Loucy (cell line): ENCODE data around the gene NPIPA2.
"Not testable (repeated sequence)": the region's sequence is repeated elsewhere in the genome, so short reads cannot be mapped to it uniquely, and the experiment has no call there.

Experiments
- EZH2phosphoT487 ChIP-seq: fragments of 200-600 bp; IDR thresholded peaks from 2 replicates; pipeline ENCODE4 v1.6.1; 2018; ENCODE audit warnings: antibody characterized with exemption, mild to moderate bottlenecking, moderate library complexity, borderline replicate concordance
- TF ChIP-seq, protein P1 (sequence below): fragments of 200-600 bp; sonication (generic); conservative IDR thresholded peaks from 2 replicates; pipeline ENCODE4 v1.5.1; 2014; ENCODE audit warnings: mild to moderate bottlenecking, antibody characterized with exemption, low read length

DNA sequence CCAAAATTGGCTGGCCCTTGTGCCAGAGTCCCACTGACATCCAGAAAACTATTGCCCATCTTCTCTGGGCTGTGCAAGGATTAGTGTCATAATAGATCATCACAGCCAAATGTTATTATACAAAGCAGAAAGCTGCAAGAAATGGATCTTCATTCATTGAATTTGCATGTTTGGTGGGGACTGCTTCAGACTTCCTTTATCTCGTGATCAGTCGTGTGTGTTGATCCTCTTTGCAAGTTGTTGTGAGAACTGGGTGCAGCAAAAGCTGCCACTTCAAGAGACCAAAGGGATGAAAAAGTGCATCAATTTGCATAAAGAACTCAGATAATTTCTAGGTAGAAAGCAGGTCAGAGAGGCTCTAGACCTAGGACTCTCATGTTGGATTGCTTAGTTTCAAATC, 61.2 kb downstream of the NPIPA2 start:
- TF ChIP-seq, protein P1, sequence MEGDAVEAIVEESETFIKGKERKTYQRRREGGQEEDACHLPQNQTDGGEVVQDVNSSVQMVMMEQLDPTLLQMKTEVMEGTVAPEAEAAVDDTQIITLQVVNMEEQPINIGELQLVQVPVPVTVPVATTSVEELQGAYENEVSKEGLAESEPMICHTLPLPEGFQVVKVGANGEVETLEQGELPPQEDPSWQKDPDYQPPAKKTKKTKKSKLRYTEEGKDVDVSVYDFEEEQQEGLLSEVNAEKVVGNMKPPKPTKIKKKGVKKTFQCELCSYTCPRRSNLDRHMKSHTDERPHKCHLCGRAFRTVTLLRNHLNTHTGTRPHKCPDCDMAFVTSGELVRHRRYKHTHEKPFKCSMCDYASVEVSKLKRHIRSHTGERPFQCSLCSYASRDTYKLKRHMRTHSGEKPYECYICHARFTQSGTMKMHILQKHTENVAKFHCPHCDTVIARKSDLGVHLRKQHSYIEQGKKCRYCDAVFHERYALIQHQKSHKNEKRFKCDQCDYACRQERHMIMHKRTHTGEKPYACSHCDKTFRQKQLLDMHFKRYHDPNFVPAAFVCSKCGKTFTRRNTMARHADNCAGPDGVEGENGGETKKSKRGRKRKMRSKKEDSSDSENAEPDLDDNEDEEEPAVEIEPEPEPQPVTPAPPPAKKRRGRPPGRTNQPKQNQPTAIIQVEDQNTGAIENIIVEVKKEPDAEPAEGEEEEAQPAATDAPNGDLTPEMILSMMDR, result not testable (repeated sequence)
- TF ChIP-seq EZH2phosphoT487, result not testable (repeated sequence)
